Adipocyte (in vitro differentiated cells): ENCODE data around the gene TTLL7.
A peak's percentile ranks its signal among the peaks of the same experiment; 100 is the strongest.

Source experiments
- DNase-seq: peaks from one replicate; pipeline ENCODE4 v3.0.0-alpha.2; 2015; ENCODE audit warnings: low read depth
- H3K27me3 ChIP-seq: replicated peaks from 2 replicates; pipeline ENCODE4 v1.7.0; 2013; ENCODE audit warnings: mild to moderate bottlenecking, low read length, moderate library complexity; ENCODE audit not compliant: control insufficient read depth, insufficient read depth
- H3K36me3 ChIP-seq: 2 replicates; pipeline ENCODE4 v1.7.0; 2013; ENCODE audit warnings: low read length, mild to moderate bottlenecking, moderate library complexity; ENCODE audit not compliant: control insufficient read depth, insufficient read depth, severe bottlenecking
- H3K4me1 ChIP-seq: 2 replicates; pipeline ENCODE4 v1.7.0; 2013; ENCODE audit warnings: mild to moderate bottlenecking, low read length, moderate library complexity; ENCODE audit not compliant: control insufficient read depth, insufficient read depth
- H3K4me3 ChIP-seq: 2 replicates; pipeline ENCODE4 v1.7.0; 2013; ENCODE audit warnings: mild to moderate bottlenecking, low read length, moderate library complexity
- H3K9ac ChIP-seq: 2 replicates; pipeline ENCODE4 v1.7.0; 2013; ENCODE audit warnings: mild to moderate bottlenecking, low read length, moderate library complexity
- H3K9me3 ChIP-seq: 2 replicates; pipeline ENCODE4 v1.7.0; 2013; ENCODE audit warnings: mild to moderate bottlenecking, low read length, moderate library complexity; ENCODE audit not compliant: control insufficient read depth

TTLL7 gene

GRCh38 chr1:83905315-83905907, 93.5 kb downstream of the TTLL7 start:
- Histone ChIP-seq H3K36me3 (no peaks in the 10 kb centered on the region), H3K4me3 (no peak overlapping the region), H3K4me1 (peaks cover 4% of the 10 kb centered on the region), H3K27me3 (no peaks in the 10 kb centered on the region), H3K9ac (no peak overlapping the region), H3K9me3 (no peaks in the 10 kb centered on the region)
- peak; percentile 80 for DNase-seq

DNA sequence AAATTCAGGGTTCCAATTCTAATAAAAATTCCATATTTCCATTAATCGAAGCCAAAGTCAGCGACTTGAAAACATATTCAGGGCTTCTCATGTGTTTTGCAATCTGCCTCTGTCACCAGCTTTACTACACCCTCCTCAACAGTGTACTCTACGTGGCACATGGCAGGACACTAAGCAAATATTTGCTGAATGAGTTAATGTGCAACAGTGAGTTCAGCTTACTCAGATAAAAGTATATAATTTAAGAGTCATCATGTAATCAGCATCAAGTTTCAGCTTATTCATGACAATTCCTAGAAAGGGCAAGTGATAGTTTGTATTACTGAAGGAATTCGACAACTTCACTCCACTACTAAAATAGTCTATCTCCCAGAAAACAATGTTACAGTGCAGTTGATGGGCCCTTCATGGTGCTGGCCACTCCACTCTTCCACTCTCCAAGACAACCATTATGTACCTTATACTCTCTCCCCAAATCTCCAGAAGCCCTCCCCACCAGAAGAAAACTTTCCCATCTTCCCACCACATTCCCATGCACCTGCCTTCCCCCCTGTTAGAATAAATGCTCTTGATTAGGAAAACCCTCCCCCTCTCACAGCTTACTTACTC, 97.3 kb downstream of the TTLL7 start:
- H3K4me3 ChIP-seq = no peak overlapping the region
- no peaks in the 10 kb centered on the region for H3K27me3 ChIP-seq
- H3K4me1 ChIP-seq = peaks cover 4% of the 10 kb centered on the region
- no peak overlapping the region for H3K9ac ChIP-seq
- DNase-seq = peak; percentile 64
- H3K9me3 ChIP-seq = no peaks in the 10 kb centered on the region
- H3K36me3 ChIP-seq = no peaks in the 10 kb centered on the region

DNA sequence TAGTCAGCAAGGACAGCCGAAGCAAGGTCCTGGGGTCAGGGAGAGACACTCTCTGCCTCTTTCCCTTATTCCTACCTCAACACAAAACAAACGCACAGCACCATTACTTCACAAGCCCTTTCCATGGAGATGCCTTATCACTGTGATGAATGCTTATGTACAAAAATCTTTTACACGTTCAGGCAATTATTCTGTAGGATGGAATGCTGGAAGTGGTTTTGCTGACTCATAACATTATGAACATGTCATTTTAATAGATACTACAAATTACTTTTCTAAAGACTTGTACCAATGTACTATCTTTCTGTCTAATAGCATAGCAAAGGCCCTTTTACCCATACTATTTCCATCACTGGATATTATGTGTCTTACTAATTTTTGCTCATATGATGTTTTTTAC, 98.4 kb downstream of the TTLL7 start:
- Histone ChIP-seq H3K27me3 (no peaks in the 10 kb centered on the region), H3K4me3 (no peak overlapping the region), H3K36me3 (no peaks in the 10 kb centered on the region), H3K9ac (no peak overlapping the region), H3K9me3 (no peaks in the 10 kb centered on the region), H3K4me1 (peaks cover 4% of the 10 kb centered on the region)
- peak; percentile 29 for DNase-seq

DNA sequence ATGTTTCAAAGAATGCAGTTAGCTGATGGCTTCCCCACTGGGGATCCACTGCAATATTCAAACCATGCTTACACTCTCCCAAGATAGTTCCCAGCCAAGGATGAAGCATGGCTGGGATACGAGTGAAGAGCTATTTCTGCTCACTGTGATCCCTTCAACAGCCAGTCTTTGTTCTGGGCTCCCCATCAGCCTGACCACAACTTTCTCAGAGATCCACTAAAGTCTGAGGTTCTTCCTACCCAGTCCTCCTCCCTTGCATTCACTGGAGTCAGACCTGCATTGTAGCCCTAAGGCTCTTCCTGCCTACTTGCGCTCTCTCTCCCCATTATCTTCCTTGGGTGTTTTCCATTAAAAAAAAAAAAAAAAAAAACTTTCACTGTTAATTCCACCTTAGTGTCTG, 101.4 kb downstream of the TTLL7 start:
- H3K36me3 ChIP-seq = no peaks in the 10 kb centered on the region
- H3K9me3 ChIP-seq = no peaks in the 10 kb centered on the region
- no peak overlapping the region for H3K4me3 ChIP-seq
- H3K4me1 ChIP-seq = peaks cover 4% of the 10 kb centered on the region
- no peak overlapping the region for H3K9ac ChIP-seq
- H3K27me3 ChIP-seq = no peaks in the 10 kb centered on the region
- no peak for DNase-seq

DNA sequence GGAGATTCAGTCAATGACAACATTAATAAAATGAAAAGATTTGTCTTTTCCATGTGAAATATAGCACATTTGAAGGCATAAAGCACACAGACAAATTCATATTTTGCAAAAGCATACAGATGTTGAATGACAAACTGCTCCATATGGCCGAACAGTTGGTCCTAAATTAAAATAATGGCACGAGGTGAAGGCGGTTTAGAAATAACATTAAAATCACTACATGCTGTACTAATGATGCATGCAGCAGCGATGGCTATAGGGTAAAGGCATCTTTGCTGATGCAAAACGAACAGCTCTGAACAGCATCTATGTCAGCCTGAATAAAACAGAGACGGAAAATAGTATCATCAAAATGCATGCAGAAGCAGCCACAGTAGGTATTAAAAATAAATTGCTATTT, 102.6 kb downstream of the TTLL7 start:
- no peak for DNase-seq

GRCh38 chr1:83889707-83890106, 109.2 kb downstream of the TTLL7 start:
- Histone ChIP-seq H3K4me3 (no peak overlapping the region), H3K9ac (no peak overlapping the region), H3K4me1 (no peaks in the 10 kb centered on the region), H3K9me3 (no peaks in the 10 kb centered on the region), H3K27me3 (no peaks in the 10 kb centered on the region), H3K36me3 (no peaks in the 10 kb centered on the region)
- DNase-seq = peak; percentile 57

More for the DNA sequence above, 102.6 kb downstream of the TTLL7 start:
- H3K27me3 ChIP-seq = no peaks in the 10 kb centered on the region
- H3K4me3 ChIP-seq = no peak overlapping the region
- no peaks in the 10 kb centered on the region for H3K36me3 ChIP-seq
- no peaks in the 10 kb centered on the region for H3K9me3 ChIP-seq
- H3K9ac ChIP-seq = no peak overlapping the region
- no peaks in the 10 kb centered on the region for H3K4me1 ChIP-seq

DNA sequence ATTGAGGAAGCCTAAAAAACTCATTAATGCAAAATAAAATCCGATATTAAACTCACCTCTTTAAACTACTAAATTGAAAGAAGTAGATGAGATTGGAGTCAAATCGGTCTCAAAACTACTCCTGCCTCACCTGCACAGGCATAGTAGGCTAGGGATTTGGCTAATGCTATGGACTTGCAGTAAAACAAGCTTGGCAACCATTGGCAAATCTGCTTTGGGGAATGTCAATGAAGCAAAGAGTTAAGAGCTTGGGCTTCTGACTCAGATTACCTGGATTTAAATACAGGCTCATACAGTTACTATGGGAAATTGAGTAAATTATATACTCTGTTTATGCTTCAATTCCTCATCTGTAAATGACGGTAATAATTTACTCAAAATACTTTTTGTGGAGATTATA, 111.4 kb downstream of the TTLL7 start:
- H3K4me3 ChIP-seq = no peak overlapping the region
- H3K27me3 ChIP-seq = no peaks in the 10 kb centered on the region
- DNase-seq = no peak
- no peaks in the 10 kb centered on the region for H3K9me3 ChIP-seq
- H3K9ac ChIP-seq = no peak overlapping the region
- H3K4me1 ChIP-seq = peaks cover 3% of the 10 kb centered on the region
- H3K36me3 ChIP-seq = no peaks in the 10 kb centered on the region

- peaks cover 5% of the 10 kb centered on the region for H3K4me1 ChIP-seq
- no peaks in the 10 kb centered on the region for H3K27me3 ChIP-seq
- no peak for DNase-seq
- no peaks in the 10 kb centered on the region for H3K9me3 ChIP-seq
- no peak overlapping the region for H3K4me3 ChIP-seq
- H3K36me3 ChIP-seq = no peaks in the 10 kb centered on the region
- no peak overlapping the region for H3K9ac ChIP-seq
Observed at GRCh38 chr1:83883979-83884378, 115.0 kb downstream of the TTLL7 start.

DNA sequence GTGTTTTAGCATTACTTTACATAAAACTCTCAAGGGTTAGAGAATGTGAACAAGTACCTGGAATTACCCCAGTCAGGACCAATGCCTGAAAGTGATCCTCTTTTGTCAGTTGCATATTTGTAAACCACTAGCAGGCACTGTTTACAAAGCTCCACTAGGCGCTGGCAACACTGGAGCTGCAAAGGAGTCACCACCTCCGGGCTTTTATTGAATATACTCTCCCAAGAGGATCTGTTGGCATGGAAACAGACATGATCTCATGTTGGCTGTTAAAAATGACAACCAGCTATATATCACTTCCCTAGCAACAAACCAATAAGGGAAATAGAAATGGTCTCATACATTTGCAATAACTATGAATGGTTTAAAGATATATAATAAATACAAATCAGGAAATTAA, 116.0 kb downstream of the TTLL7 start:
- Histone ChIP-seq H3K4me3 (no peak overlapping the region), H3K36me3 (no peaks in the 10 kb centered on the region), H3K27me3 (no peaks in the 10 kb centered on the region), H3K4me1 (peaks cover 5% of the 10 kb centered on the region), H3K9me3 (no peaks in the 10 kb centered on the region), H3K9ac (no peak overlapping the region)
- no peak for DNase-seq

GRCh38 chr1:83872515-83872914, 126.4 kb downstream of the TTLL7 start:
- H3K9me3 ChIP-seq = no peaks in the 10 kb centered on the region
- H3K4me3 ChIP-seq = no peak overlapping the region
- H3K4me1 ChIP-seq = peaks cover 8% of the 10 kb centered on the region
- no peaks in the 10 kb centered on the region for H3K27me3 ChIP-seq
- DNase-seq = no peak
- H3K36me3 ChIP-seq = no peaks in the 10 kb centered on the region
- no peak overlapping the region for H3K9ac ChIP-seq

DNA sequence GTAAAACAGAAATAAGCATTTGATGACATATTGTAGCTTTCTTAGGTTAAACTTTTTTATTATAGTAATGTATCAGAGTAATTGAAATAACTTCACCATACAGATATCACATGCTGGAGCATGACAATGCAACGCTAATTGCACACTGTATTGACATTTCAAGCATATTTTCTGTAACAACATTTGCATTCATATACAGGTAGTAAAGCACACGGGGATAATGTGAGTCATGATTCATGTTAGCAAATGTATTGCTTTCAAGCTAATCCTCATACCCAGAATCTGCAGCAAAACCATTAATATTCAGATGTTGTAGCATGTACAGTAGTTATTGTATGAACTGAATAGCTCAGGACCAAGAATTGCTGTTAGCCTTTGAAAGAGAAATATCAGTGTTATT, 133.9 kb downstream of the TTLL7 start:
- H3K9me3 ChIP-seq = no peaks in the 10 kb centered on the region
- no peaks in the 10 kb centered on the region for H3K27me3 ChIP-seq
- DNase-seq = no peak
- no peaks in the 10 kb centered on the region for H3K36me3 ChIP-seq
- no peak overlapping the region for H3K9ac ChIP-seq
- peaks cover 8% of the 10 kb centered on the region for H3K4me1 ChIP-seq
- no peak overlapping the region for H3K4me3 ChIP-seq
